Thoracic aorta (tissue), 2 donors: ENCODE data around the gene CANT1. TPM values are rescaled to one million over a fixed set of nuclear protein-coding genes. Genes with fewer than 3 reads are reported as not detected.
A peak's percentile ranks its signal among the peaks of the same experiment; 100 is the strongest.

ENCODE experiments used
- ATAC-seq: fragments of 150-250 bp; one replicate; pipeline ENCODE4 v1.8.0; 2017; ENCODE audit warnings: low read depth; ENCODE audit not compliant: insufficient number of reproducible peaks, low FRiP score
- DNase-seq: peaks from one replicate; pipeline ENCODE4 v3.0.0-alpha.2; 2020; ENCODE audit warnings: low spot score
- H3K27ac ChIP-seq, 2 donors: fragments of 200-600 bp; sonication (generic); 1 replicate in 1 of 2; 2 replicates in 1 of 2; pipeline ENCODE4 v1.5.1; 2016; ENCODE audit warnings: mild to moderate bottlenecking in 2 of 2, moderate library complexity in 2 of 2
- H3K27me3 ChIP-seq: fragments of 200-600 bp; sonication (generic); replicated peaks from 2 replicates; pipeline ENCODE4 v1.6.0; 2016; ENCODE audit warnings: mild to moderate bottlenecking; ENCODE audit not compliant: insufficient read depth
- H3K36me3 ChIP-seq: fragments of 200-600 bp; sonication (generic); one replicate; pipeline ENCODE4 v1.5.1; 2016
- H3K4me1 ChIP-seq, 2 donors: fragments of 200-600 bp; sonication (generic); 1 replicate in 1 of 2; 2 replicates in 1 of 2; pipeline versions ENCODE4 v1.5.1 to v1.6.0; 2016; ENCODE audit warnings: low read depth in 2 of 2, mild to moderate bottlenecking in 1 of 2; ENCODE audit not compliant: control insufficient read depth in 1 of 2
- H3K4me3 ChIP-seq: fragments of 200-600 bp; sonication (generic); 2 replicates; pipeline ENCODE4 v1.5.1; 2016; ENCODE audit warnings: mild to moderate bottlenecking
- H3K9me3 ChIP-seq: fragments of 200-600 bp; sonication (generic); 2 replicates; pipeline ENCODE4 v1.5.1; 2016
- total RNA-seq, 2 donors: library from RNA; depleted of rRNA; stranded (reverse); fragments of >200 nt; gene quantifications; one replicate each; pipeline versions ENCODE4 v1.1.0 to v1.2.3, GENCODE V29; 2016
- TF ChIP-seq, protein P1 (sequence below): fragments of 200-600 bp; sonication (generic); IDR thresholded peaks from one replicate; pipeline ENCODE4 v1.5.1; 2019; ENCODE audit warnings: antibody characterized with exemption

Gene CANT1
- total RNA-seq, 2 donors from 2014 or later: 21.4 to 41.0 TPM

DNA sequence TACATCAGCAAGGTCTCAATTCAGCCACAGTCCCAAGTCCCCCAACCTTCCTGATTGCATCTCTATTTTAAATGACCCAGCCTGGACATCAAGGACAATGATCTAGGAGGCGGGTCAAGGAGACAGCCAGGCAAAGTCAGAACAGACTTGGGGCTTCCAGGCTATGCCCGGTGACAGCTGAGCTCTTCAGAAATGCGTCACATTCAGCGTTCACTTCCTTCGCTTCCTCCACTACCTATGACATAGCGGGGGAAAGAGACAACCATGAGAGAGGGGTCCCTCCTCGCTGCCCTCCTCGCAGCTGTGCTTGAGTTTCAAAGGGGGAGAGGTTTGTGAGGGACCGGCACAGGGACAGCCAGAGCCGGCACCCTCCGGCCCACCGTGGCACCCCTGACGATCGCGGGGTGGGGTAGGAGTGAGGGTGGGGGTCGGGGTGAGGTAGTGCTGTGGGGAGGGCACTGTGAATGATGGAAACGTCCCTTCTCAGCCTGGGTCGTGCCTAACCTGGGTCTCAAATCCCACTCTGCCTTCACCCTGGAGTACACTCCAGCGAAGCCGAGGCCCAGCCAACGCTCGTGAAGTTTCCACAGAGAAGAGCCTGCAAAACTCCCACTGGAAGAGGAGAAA is 17.5 kb downstream of the CANT1 start:
- H3K36me3 ChIP-seq: peaks cover 35% of the 10 kb centered on the region
- ATAC-seq: no peak
- DNase-seq: no peak
- peaks cover 0 to 41% of the 10 kb centered on the region in 2 donors for H3K4me1 ChIP-seq
- H3K4me3 ChIP-seq: no peak overlapping the region
- H3K9me3 ChIP-seq: no peaks in the 10 kb centered on the region
- H3K27me3 ChIP-seq: no peaks in the 10 kb centered on the region
- H3K27ac ChIP-seq: no peak overlapping the region
- TF ChIP-seq, protein P1, sequence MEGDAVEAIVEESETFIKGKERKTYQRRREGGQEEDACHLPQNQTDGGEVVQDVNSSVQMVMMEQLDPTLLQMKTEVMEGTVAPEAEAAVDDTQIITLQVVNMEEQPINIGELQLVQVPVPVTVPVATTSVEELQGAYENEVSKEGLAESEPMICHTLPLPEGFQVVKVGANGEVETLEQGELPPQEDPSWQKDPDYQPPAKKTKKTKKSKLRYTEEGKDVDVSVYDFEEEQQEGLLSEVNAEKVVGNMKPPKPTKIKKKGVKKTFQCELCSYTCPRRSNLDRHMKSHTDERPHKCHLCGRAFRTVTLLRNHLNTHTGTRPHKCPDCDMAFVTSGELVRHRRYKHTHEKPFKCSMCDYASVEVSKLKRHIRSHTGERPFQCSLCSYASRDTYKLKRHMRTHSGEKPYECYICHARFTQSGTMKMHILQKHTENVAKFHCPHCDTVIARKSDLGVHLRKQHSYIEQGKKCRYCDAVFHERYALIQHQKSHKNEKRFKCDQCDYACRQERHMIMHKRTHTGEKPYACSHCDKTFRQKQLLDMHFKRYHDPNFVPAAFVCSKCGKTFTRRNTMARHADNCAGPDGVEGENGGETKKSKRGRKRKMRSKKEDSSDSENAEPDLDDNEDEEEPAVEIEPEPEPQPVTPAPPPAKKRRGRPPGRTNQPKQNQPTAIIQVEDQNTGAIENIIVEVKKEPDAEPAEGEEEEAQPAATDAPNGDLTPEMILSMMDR: no peak

DNA sequence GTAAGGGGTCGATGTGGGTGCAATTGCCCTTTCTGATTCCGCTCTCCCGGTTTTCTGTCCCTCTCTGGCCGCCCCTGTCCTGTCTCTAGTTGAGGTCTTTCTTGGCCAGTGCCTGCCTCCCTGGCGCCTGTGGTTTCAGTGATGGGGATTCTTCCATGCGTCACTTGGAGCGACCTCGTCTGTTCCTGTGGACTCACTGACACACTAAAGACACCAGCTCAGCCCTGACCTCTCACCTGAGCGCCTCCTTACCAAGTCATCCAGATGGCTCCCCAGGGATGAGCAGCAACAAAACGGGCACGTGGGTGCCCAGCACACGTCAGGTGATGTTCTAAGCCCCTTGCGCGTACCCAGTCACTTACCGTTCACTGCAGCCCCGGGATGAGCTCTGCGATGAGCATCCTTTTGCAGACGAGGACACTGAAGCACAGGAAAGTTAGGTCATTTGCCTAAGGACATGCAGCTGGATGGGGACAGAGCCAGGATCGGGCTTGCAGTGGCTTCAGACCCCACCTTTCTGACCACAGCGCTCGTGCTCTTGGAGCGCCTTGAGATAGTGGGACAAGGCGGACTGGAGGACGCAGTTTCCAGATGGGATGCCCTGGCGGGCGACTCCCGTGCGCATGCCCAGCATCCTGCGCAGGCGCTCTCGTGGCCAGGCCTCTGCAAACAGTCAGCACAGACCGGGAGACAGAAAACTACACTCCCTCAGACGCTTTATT is 18.4 kb downstream of the CANT1 start:
- no peak for ATAC-seq
- Histone ChIP-seq H3K4me3 (no peak overlapping the region), H3K9me3 (no peaks in the 10 kb centered on the region), H3K27me3 (no peaks in the 10 kb centered on the region), H3K27ac (no peak overlapping the region), H3K36me3 (peaks cover 31% of the 10 kb centered on the region), H3K4me1 (peaks cover 5 to 41% of the 10 kb centered on the region in 2 donors)
- TF ChIP-seq, protein P1: no peak
- no peak for DNase-seq

GRCh38 chr17:78990349-78991016 is 19.1 kb downstream of the CANT1 start:
- H3K4me3 ChIP-seq: no peak overlapping the region
- no peak overlapping the region for H3K27ac ChIP-seq
- H3K4me1 ChIP-seq: peaks cover 5 to 41% of the 10 kb centered on the region in 2 donors
- no peaks in the 10 kb centered on the region for H3K27me3 ChIP-seq
- TF ChIP-seq, protein P1: no peak
- H3K9me3 ChIP-seq: no peaks in the 10 kb centered on the region
- DNase-seq: no peak
- peaks cover 30% of the 10 kb centered on the region for H3K36me3 ChIP-seq
- ATAC-seq: no peak

DNA sequence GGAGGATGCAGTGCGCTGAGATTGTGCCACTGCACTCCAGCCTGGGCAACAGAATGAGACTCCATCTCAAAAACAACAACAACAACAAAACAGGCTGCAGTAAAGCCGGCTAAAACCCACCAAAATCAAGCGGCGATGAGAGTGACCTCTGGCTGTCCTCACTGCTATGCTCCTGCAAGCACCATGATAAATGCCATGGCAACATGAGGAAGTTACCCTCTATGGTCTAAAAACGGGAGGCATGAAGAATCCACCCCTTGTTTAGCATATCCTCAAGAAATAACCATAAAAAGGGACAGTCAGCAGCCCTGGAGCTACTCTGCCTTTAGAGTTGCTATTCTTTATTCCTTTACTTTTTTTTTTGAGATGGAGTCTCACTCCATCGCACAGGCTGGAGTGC is 21.4 kb downstream of the CANT1 start:
- peaks cover 12% of the 10 kb centered on the region for H3K36me3 ChIP-seq
- TF ChIP-seq, protein P1: no peak
- H3K4me3 ChIP-seq: no peak overlapping the region
- ATAC-seq (no peak), DNase-seq (no peak)
- no peaks in the 10 kb centered on the region for H3K9me3 ChIP-seq
- H3K4me1 ChIP-seq: peaks cover 5 to 31% of the 10 kb centered on the region in 2 donors
- no peaks in the 10 kb centered on the region for H3K27me3 ChIP-seq
- H3K27ac ChIP-seq: no peak overlapping the region

DNA sequence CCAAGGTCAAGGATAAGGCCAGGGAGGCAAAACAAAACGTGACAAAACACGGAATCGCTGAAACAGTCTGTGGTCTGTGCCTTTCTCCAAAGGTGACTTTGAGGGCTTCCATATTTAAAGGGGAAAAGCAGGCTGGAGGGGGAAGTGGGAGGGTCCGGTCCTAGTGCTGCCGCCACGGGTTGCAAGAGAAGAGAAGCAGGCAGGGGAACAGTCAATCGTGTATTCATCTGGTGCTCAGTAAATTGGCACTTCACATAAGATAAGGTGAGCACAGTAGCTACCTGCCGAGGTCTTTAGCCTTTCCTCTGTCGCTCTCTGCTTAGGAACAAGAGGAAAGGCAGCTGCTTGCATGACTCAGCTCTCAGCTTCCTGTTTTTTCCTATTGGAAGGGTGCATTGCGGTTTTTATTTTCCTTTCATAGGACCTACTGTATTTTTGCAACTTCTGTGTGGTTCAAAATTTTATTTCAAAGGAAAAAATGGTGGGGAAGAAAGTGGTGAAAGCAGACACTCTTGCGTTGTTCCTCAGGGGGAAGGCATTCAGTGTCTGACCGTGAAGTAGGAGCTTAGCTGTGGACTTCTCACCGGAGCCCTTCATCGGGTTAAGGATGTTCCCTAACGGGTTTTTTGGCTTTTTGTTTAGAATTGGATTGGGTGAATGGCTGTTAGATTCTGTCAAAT is 22.8 kb downstream of the CANT1 start:
- Histone ChIP-seq H3K36me3 (peaks cover 10% of the 10 kb centered on the region), H3K9me3 (no peaks in the 10 kb centered on the region), H3K27me3 (no peaks in the 10 kb centered on the region), H3K4me3 (peak overlapping the region; percentile 61), H3K4me1 (peaks cover 5 to 27% of the 10 kb centered on the region in 2 donors), H3K27ac (peak overlapping the region; percentile 47 to 54)
- TF ChIP-seq, protein P1: no peak
- DNase-seq (no peak), ATAC-seq (peak; percentile 16)
